GM23338 (cell line): Measurements from ENCODE around the gene CARHSP1. TPM values are rescaled to one million over a fixed set of nuclear protein-coding genes. Genes with fewer than 3 reads are reported as not detected.

ENCODE experiments used
- ATAC-seq: fragments of 200-7000 bp; cut with Tn5 transposase; 3 replicates; pipeline ENCODE4 v1.9.1; 2020
- DNase-seq: peaks from one replicate; pipeline ENCODE4 v3.0.0-alpha.2; 2015; ENCODE audit warnings: low spot score
- H2AFZ ChIP-seq: fragments of 200-600 bp; sonication (generic); 2 replicates; pipeline ENCODE4 v1.8.0; 2016; ENCODE audit warnings: antibody characterized with exemption, mild to moderate bottlenecking, moderate library complexity
- H3F3A ChIP-seq: fragments of 200-600 bp; sonication (generic); replicated peaks from 2 replicates; pipeline ENCODE4 v1.8.0; 2017; ENCODE audit warnings: antibody characterized with exemption, mixed run types, low read depth
- H3K27ac ChIP-seq: fragments of 200-600 bp; sonication (generic); 2 replicates; pipeline ENCODE4 v1.6.1; 2016; ENCODE audit warnings: low read depth
- H3K27me3 ChIP-seq: fragments of 200-600 bp; sonication (generic); 2 replicates; pipeline ENCODE4 v1.8.0; 2016; ENCODE audit warnings: mild to moderate bottlenecking, mixed run types, moderate library complexity; ENCODE audit not compliant: insufficient read depth
- H3K36me3 ChIP-seq: fragments of 200-600 bp; sonication (generic); 2 replicates; pipeline ENCODE4 v1.8.0; 2016; ENCODE audit warnings: mild to moderate bottlenecking; ENCODE audit not compliant: insufficient read depth
- H3K4me1 ChIP-seq: fragments of 200-600 bp; sonication (generic); 2 replicates; pipeline ENCODE4 v1.8.0; 2016; ENCODE audit warnings: mild to moderate bottlenecking, moderate library complexity; ENCODE audit not compliant: insufficient read depth
- H3K4me2 ChIP-seq: fragments of 200-600 bp; sonication (generic); 2 replicates; pipeline ENCODE4 v1.7.1; 2017; ENCODE audit warnings: mixed run types
- H3K4me3 ChIP-seq: fragments of 200-600 bp; sonication (generic); 2 replicates; pipeline ENCODE4 v1.6.1; 2016; ENCODE audit warnings: mixed run types
- H3K79me2 ChIP-seq: fragments of 200-600 bp; sonication (generic); replicated peaks from 2 replicates; pipeline ENCODE4 v1.8.0; 2017; ENCODE audit warnings: mild to moderate bottlenecking; ENCODE audit not compliant: insufficient read depth
- H3K9me2 ChIP-seq: fragments of 200-600 bp; sonication (generic); 2 replicates; pipeline ENCODE4 v1.8.0; 2017; ENCODE audit not compliant: insufficient read depth
- H4K20me1 ChIP-seq: fragments of 200-600 bp; sonication (generic); replicated peaks from 2 replicates; pipeline ENCODE4 v1.8.0; 2017; ENCODE audit warnings: mild to moderate bottlenecking; ENCODE audit not compliant: insufficient read depth
- H3K27ac Mint-ChIP-seq: 2 replicates; pipeline ENCODE4 v1.8.0; 2020; ENCODE audit warnings: inconsistent platforms, mild to moderate bottlenecking, moderate library complexity, mixed read lengths
- H3K27me3 Mint-ChIP-seq: 3 replicates; pipeline ENCODE4 v1.8.0; 2022; ENCODE audit warnings: low read depth, mild to moderate bottlenecking, moderate library complexity, mixed read lengths, inconsistent platforms; ENCODE audit not compliant: insufficient read depth, poor library complexity
- H3K36me3 Mint-ChIP-seq: 3 replicates; pipeline ENCODE4 v1.8.0; 2021; ENCODE audit warnings: low read depth, mild to moderate bottlenecking, inconsistent platforms, moderate library complexity, mixed read lengths
- H3K4me1 Mint-ChIP-seq: 3 replicates; pipeline ENCODE4 v1.8.0; 2020; ENCODE audit warnings: mild to moderate bottlenecking, inconsistent platforms, mixed read lengths
- H3K4me3 Mint-ChIP-seq: 3 replicates; pipeline ENCODE4 v1.8.0; 2021; ENCODE audit warnings: moderate library complexity, mild to moderate bottlenecking, inconsistent platforms, mixed read lengths
- H3K9me3 Mint-ChIP-seq: 3 replicates; pipeline ENCODE4 v1.8.0; 2020; ENCODE audit warnings: moderate library complexity, mild to moderate bottlenecking, inconsistent platforms, mixed read lengths
- CREB1 ChIP-seq: fragments of 250-450 bp; sonication (Bioruptor Pico); IDR thresholded peaks from 2 replicates; pipeline ENCODE4 v1.5.0; 2020; ENCODE audit warnings: low read depth, mild to moderate bottlenecking, moderate library complexity
- CTCF ChIP-seq, 2 experiments: fragments of 200-600 bp in 1 of 2; sonication (generic) in 1 of 2; conservative IDR thresholded peaks; 2 replicates each; pipeline versions ENCODE4 v1.5.1 to v1.6.1; 2016 to 2017; ENCODE audit warnings: antibody characterized with exemption in 2 of 2, low read depth in 2 of 2, mild to moderate bottlenecking in 2 of 2, moderate library complexity in 1 of 2
- EZH2 ChIP-seq: fragments of 200-600 bp; sonication (generic); IDR thresholded peaks from one replicate; pipeline ENCODE4 v1.8.0; 2017; ENCODE audit warnings: antibody characterized with exemption, mild to moderate bottlenecking, low read depth; ENCODE audit not compliant: unreplicated experiment
- EZH2phosphoT487 ChIP-seq: fragments of 200-600 bp; sonication (generic); IDR thresholded peaks from one replicate; pipeline ENCODE4 v1.8.1; 2018; ENCODE audit warnings: antibody characterized with exemption; ENCODE audit not compliant: unreplicated experiment
- JUNB ChIP-seq: IDR thresholded peaks from one replicate; pipeline ENCODE4 v1.6.1; 2016; ENCODE audit warnings: antibody characterized with exemption; ENCODE audit not compliant: unreplicated experiment
- NANOG ChIP-seq: IDR thresholded peaks from 2 replicates; pipeline ENCODE4 v1.6.1; 2016; ENCODE audit warnings: antibody characterized with exemption, borderline replicate concordance
- POLR2AphosphoS5 ChIP-seq: IDR thresholded peaks from 2 replicates; pipeline ENCODE4 v1.6.1; 2016; ENCODE audit warnings: antibody characterized with exemption, low read depth
- REST ChIP-seq: IDR thresholded peaks from one replicate; pipeline ENCODE4 v1.6.1; 2018; ENCODE audit warnings: antibody characterized with exemption; ENCODE audit not compliant: unreplicated experiment
- STAT1 ChIP-seq: IDR thresholded peaks from one replicate; pipeline ENCODE4 v1.6.1; 2016; ENCODE audit warnings: antibody characterized with exemption; ENCODE audit not compliant: unreplicated experiment
- ZNF114 ChIP-seq: fragments of 250-450 bp; sonication (Bioruptor Pico); IDR thresholded peaks from 2 replicates; pipeline ENCODE4 v1.5.0; 2020; ENCODE audit warnings: mild to moderate bottlenecking, moderate library complexity
- ZNF331 ChIP-seq: fragments of 250-450 bp; sonication (Bioruptor Pico); IDR thresholded peaks from 2 replicates; pipeline ENCODE4 v1.5.0; 2020; ENCODE audit warnings: low read depth, mild to moderate bottlenecking, moderate library complexity
- ZNF462 ChIP-seq: fragments of 250-450 bp; sonication (Bioruptor Pico); IDR thresholded peaks from 2 replicates; pipeline ENCODE4 v1.5.0; 2020; ENCODE audit warnings: mild to moderate bottlenecking, moderate library complexity
- polyA plus RNA-seq: library from polyadenylated mRNA; unstranded; fragments of >200 nt; fragmentation: Nextera tagmentation; extraction: Ambion mirVana; gene quantifications from 2 replicates; pipeline ENCODE4 v1.2.1, GENCODE V29; 2016
- total RNA-seq: library from RNA; depleted of rRNA; stranded (reverse); fragments of >200 nt; shearing (Covaris generic); gene quantifications from 2 replicates; pipeline ENCODE4 v1.2.3, GENCODE V29; 2014
- TF ChIP-seq, protein P1 (sequence below): IDR thresholded peaks from 2 replicates; pipeline ENCODE4 v1.6.1; 2016; ENCODE audit warnings: antibody characterized with exemption

The CARHSP1 gene
- total and polyA plus RNA-seq, 2 experiments from 2014 or later = 286 to 339 TPM

DNA sequence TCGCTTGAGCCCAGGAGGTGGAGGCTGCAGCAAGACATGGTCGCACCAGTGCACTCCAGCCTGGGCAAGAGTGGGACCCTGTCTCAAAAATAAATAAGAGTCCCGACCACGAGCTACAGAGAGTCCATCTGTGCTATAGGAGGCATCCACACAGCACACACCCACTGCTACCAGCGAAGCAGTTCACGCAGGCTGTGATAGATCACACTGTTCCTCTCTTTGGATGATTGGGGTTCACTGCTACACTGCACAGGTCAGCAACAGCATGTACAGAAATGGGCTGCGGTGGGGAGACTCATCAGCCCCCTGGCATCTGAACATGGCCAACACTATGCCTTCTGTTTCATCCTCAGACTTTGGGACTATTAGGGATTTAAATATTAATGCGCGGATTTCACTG, 37.4 kb downstream of the CARHSP1 start:
- Histone ChIP-seq H3F3A (peaks cover 33% of the 10 kb centered on the region), H3K27ac (peak overlapping the region; percentile 97), H3K9me2 (no peaks in the 10 kb centered on the region), H3K36me3 (no peaks in the 10 kb centered on the region; the same call in 1 of the 2 replicates), H3K4me2 (peak overlapping the region; percentile 62), H3K27me3 (no peaks in the 10 kb centered on the region), H3K79me2 (peaks cover 13% of the 10 kb centered on the region), H2AFZ (no peak overlapping the region), H4K20me1 (no peaks in the 10 kb centered on the region), H3K4me3 (peak overlapping the region; percentile 7; the same call in 1 of the 2 replicates), H3K4me1 (peaks cover 55% of the 10 kb centered on the region)
- H3K27me3 Mint-ChIP-seq = peaks cover 20% of the 10 kb centered on the region
- no peak for TF ChIP-seq CTCF (conservative IDR thresholded peaks at IDR 0.05; ENCODE audit: low read depth in 2 of 2)
- TF ChIP-seq, protein P1, sequence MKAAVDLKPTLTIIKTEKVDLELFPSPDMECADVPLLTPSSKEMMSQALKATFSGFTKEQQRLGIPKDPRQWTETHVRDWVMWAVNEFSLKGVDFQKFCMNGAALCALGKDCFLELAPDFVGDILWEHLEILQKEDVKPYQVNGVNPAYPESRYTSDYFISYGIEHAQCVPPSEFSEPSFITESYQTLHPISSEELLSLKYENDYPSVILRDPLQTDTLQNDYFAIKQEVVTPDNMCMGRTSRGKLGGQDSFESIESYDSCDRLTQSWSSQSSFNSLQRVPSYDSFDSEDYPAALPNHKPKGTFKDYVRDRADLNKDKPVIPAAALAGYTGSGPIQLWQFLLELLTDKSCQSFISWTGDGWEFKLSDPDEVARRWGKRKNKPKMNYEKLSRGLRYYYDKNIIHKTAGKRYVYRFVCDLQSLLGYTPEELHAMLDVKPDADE = no peak
- no peak for TF ChIP-seq ZNF114 (CRISPR knock-in tag)
- TF ChIP-seq EZH2 = no peak
- no peak for TF ChIP-seq REST
- no peak for TF ChIP-seq JUNB
- no peak for TF ChIP-seq EZH2phosphoT487
- no peak for TF ChIP-seq NANOG
- no peak for TF ChIP-seq ZNF331 (CRISPR knock-in tag)
- TF ChIP-seq ZNF462 = no peak
- no peak for TF ChIP-seq CREB1 (CRISPR knock-in tag)
- no peak for TF ChIP-seq STAT1
- no peak for TF ChIP-seq POLR2AphosphoS5
- ATAC-seq (peak; percentile 24), DNase-seq (no peak)
- peak overlapping the region; percentile 99 for H3K27ac Mint-ChIP-seq
- peaks cover 60% of the 10 kb centered on the region for H3K4me1 Mint-ChIP-seq
- H3K9me3 Mint-ChIP-seq = no peaks in the 10 kb centered on the region; the same call in 2 of the 3 replicates
- peaks cover 44% of the 10 kb centered on the region for H3K36me3 Mint-ChIP-seq
- peak overlapping the region; percentile 56 for H3K4me3 Mint-ChIP-seq
